Germinal center (tissue), 1 donor: ENCODE data around the gene TBX3.
"Not testable (repeated sequence)": the region's sequence is repeated elsewhere in the genome, so short reads cannot be mapped to it uniquely, and the experiment has no call there.

Experiments
- DNase-seq: peaks from one replicate; pipeline ENCODE4 v3.0.0; 2012; ENCODE audit warnings: mixed read lengths, low spot score

Gene TBX3

GRCh38 chr12:114684098-114684869 is at the start of gene TBX3:
TBX3 (minus strand) TSS chr12:114684175; CDS start chr12:114683200, 975 bp downstream.
- DNase-seq, result peak; percentile 60

- no peak for DNase-seq
These were observed 48.6 kb upstream of the TBX3 start for GRCh38 chr12:114732426-114733030.

- no peak for DNase-seq
These were observed 45.8 kb upstream of the TBX3 start for GRCh38 chr12:114729731-114730130.

DNA sequence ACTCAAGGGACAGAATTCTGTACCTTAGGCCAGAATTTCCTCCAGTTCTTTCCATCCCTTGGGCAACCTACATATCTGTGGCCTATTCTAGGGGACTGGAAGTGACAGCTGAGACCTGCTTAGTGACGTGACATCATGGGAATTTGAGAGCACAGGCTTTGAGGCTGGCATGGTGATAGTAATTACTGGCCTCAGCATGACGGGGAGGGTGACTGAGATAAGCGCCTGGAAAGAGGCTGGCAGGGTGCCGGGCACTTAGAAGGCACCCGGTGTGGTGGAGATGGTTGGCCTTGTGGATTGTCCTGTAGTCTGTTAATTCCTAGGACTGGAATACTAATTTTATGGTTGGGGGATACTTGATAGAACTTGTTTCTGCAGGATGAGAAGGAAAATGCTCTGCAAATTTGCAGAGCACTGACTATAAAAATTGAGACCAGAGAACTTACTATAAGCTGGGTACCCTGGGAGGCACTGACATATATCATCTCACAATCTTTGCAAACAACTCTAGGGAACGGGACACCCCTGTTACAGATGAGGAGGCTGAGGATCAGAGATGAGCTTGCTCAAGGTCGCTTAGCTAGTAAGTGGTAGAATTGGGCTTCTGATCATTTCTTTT is 42.2 kb upstream of the TBX3 start:
- no peak for DNase-seq

- DNase-seq, result not testable (repeated sequence)
These were observed 38.2 kb upstream of the TBX3 start for GRCh38 chr12:114722176-114722575.

GRCh38 chr12:114721266-114721665 is 37.3 kb upstream of the TBX3 start:
- DNase-seq, result no peak

DNA sequence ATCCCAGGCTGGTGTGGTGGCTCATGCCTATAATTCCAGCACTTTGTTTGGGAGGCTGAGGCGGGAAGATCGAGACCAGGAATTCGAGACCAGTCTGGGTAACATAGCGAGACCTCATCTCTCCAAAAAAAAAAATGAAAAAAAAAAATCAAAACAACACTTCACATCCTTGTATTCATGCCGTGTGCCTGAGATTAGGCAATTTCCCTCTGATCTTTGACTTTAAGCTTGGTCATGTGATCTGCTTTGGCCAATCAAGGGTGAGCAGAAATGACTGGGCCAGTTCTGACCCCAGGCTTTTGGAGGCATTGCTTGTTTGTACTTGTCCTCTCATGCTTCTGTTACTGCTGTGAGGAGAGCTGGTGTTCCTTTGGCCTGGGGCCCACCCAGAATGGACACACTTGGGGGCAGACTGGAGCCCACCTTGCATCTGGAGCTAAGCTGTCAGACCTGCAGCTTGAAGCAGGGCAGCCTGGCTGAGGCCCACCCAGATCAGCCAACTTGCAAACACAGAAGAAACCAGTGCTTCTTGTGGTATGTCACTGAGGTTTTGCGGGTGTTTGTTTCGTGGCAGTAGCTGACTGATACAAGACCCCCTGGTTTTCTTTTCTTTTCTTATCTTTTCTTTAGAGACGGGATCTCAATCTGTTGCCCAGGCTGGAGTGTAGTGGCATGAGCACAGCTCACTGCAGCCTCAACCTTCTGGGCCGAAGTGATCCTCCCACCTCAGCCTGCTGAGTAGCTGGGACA is 29.7 kb upstream of the TBX3 start:
- DNase-seq, result no peak

DNA sequence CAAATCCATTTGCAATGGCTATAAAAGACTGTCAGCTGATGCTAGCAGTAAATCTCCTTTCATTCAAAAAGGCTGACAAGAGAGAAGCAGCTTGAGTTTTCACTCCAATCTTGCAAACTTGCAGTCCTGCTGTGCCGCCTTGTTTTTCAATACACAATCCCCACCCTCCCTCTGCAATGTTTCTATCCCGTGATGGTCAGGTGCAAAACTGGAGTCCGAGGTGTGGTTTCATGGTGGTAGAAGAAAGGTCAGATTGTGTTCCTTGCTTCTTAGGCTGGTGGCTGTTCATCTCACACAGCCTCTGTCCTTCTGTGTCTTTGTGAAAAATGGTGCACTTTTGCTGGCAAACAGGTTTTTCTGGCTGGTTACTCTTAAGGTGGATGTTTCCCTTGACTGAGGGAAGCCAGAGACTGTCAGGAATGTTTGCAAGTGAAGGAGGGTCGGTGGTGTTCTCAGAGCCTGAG is 27.7 kb upstream of the TBX3 start:
- DNase-seq, result no peak

- DNase-seq, result no peak
These were observed 26.2 kb upstream of the TBX3 start for GRCh38 chr12:114710151-114710550.

DNA sequence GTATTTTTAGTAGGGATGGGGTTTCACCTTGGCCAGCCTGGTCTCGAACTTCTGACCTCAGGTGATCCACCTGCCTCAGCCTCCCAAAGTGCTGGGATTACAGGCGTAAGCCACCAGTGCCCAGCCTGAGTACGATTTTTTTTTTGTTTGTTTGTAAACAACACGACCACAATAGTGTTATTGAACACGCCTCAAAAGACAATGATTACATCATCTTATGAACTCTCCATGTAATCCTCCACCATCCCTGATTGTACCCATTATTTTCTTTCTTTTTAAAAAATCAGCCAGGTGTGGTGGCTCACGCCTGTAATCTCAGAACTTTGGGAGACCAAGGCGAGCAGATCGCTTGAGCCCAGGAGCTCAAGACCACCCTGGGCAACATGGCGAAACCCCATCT is 25.1 kb upstream of the TBX3 start:
- DNase-seq, result no peak

DNA sequence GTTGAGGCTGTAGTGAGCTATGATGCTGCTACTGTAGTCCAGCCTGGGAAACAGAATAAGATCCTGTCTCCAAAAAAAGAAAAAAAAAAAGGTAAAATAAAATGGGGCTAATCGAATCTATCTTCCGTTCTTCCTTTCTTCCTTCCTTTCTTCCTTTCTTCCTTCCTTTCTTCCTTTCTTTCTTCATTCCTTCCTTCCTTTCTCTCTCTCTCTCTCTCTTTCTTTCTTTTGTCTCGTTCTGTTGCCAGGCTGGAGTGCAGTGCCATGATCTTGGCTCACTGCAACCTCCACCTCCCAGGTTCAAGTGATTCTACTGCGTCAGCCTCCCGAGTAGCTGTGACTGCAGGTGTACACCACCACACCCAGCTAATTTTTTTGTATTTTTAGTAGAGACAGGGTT is 24.6 kb upstream of the TBX3 start:
- not testable (repeated sequence) for DNase-seq

- DNase-seq, result no peak
These were observed 20.1 kb upstream of the TBX3 start for GRCh38 chr12:114704096-114704495.

DNA sequence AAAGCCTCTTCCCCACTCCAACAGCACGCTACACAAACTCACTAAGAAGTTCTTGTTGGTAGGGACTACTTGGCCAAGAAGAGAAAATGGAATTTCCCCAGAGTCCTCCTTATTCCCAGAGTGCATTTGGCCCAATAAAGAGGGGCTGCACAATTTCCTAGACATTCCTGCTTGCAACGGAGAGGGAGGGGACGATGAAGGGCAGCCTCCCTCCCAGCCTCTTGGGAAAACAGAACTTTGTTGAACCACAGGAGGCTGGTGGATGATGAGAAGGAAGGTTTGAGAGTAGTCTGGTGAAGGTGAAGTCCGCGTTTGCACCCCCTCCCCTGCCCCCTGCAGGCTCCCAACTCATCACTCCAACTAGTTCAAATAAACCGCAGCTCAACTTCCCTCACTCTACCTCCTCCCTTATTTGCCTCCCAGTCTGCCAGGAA is 19.1 kb upstream of the TBX3 start:
- DNase-seq, result no peak

GRCh38 chr12:114702462-114702861 is 18.5 kb upstream of the TBX3 start:
- no peak for DNase-seq

DNA sequence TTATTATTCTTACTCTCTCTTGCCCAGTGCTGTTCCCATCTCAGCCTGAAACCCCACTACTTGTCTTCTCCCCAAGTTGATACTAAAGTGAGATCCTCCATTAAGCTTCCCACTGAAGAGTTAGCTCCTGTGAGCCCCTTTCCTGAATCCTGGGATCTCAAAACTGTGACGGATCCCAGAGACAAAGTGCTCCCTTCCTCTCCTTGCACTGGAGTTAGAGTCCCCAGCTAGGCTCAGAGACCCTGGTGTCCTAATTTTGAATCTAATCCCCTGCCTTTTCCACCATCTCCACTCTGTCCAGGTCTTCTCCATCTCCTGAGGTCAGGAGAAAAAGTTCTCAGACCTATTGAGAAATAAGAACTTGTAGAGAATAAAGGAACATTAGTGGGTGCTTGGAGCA is 17.6 kb upstream of the TBX3 start:
- DNase-seq, result no peak

DNA sequence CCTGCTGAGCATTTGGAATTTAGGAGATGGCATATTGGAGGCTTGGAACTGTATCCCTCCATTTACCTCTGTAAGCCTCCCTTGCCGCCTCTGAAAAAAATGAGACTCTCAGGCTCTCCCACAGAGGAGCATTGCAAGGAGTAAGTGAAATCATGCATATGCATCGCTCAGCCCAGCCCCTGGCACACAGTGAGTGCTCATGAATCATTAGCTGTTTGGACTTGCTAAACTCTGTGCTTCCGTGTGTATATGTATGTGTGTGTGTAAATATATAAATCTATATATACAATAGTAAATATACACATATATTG is 17.1 kb upstream of the TBX3 start:
- DNase-seq, result no peak

GRCh38 chr12:114700392-114701103 is 16.6 kb upstream of the TBX3 start:
- no peak for DNase-seq

GRCh38 chr12:114698566-114699163 is 14.7 kb upstream of the TBX3 start:
- DNase-seq, result no peak

- DNase-seq, result no peak
These were observed 14.0 kb upstream of the TBX3 start for GRCh38 chr12:114697741-114698565.

DNA sequence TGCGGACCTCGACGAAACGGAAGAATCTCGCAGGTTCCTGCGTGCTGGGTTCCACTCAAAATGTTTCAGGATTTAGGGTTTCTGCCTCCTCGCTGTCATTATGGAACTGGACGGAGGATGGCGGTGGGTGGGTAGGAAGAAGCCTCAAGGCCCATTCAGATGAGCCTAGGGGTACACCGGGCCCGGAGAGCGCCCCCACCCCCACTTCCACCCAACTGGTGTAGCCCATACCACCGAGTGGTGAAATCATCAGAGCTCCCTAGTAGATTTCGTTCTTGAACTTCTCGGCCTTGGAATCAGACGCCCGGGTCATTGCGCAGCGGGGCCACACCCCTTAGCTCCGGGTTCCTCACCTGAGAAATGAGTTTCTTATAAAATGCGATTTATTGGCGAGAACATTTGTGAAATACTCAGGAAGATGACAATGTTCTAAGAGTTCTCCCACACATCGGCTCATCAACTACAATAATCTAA is 13.3 kb upstream of the TBX3 start:
- no peak for DNase-seq
